HepG2 (cell line): ENCODE results near the gene PC.

Experiments
- BCL6 ChIP-seq: IDR thresholded peaks from 2 replicates; pipeline ENCODE4 v1.6.1; 2016; ENCODE audit warnings: missing genetic modification reagents, missing compliant biosample characterization
- LCORL ChIP-seq, 2 experiments: fragments of 450-650 bp in 1 of 2; sonication (generic) in 1 of 2; formaldehyde crosslinking in 1 of 2; IDR thresholded peaks; 2 replicates each; pipeline versions ENCODE4 v1.5.0 to v1.6.1; 2017 to 2020; ENCODE audit warnings: antibody characterized with exemption in 1 of 2, missing genetic modification reagents in 1 of 2
- MAZ ChIP-seq, 2 experiments: sonication (generic) in 1 of 2; formaldehyde crosslinking in 1 of 2; IDR thresholded peaks; 2 replicates each; pipeline versions ENCODE4 v1.5.0 to v1.6.1; 2012 to 2020; ENCODE audit warnings: low read depth in 2 of 2, mild to moderate bottlenecking in 2 of 2, borderline replicate concordance in 1 of 2, improper control_type of control experiment in 1 of 2, low read length in 1 of 2, missing genetic modification reagents in 1 of 2, moderate library complexity in 1 of 2
- ZBTB1 ChIP-seq: sonication (generic); formaldehyde crosslinking; IDR thresholded peaks from 2 replicates; pipeline ENCODE4 v1.4.0; 2020; ENCODE audit warnings: missing genetic modification reagents, borderline replicate concordance
- ZNF441 ChIP-seq: sonication (generic); formaldehyde crosslinking; IDR thresholded peaks from 2 replicates; pipeline ENCODE4 v1.7.0; 2021; ENCODE audit warnings: missing genetic modification reagents, borderline replicate concordance
- TF ChIP-seq, protein P1 (sequence below): sonication (generic); formaldehyde crosslinking; IDR thresholded peaks from 2 replicates; pipeline ENCODE4 v1.4.0; 2020; ENCODE audit warnings: missing genetic modification reagents

DNA sequence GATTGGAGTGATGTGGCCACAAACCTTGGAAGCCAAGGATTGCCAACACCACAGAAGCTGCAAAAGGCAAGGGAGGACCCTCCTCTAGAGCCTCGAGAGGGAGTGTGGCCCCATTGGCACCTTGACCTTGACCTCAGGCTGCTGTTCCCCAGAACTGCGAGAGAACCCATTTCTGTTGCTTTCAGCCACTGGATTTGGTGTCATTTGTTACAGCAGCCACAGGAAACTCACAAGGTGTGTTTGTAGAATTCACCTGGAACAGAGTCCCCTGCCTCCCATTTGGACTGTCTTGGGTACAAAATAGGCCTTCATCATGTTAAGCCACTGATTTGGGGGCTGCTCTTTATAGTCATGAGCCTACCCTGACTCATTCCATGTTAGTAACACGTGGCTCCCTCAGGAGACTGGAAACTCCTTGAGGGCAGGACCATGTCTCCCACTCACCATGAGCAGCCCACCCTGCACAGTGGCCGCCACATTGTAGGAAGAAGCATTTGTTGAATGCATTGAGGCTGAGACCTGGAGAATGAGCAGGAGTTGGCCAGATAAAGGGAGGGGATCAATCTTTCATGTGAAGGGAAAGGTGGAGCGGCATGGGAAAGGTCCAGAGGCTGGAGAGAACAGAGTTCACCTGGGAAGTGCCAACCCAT lies 25.2 kb upstream of the PC start:
- TF ChIP-seq, protein P1, sequence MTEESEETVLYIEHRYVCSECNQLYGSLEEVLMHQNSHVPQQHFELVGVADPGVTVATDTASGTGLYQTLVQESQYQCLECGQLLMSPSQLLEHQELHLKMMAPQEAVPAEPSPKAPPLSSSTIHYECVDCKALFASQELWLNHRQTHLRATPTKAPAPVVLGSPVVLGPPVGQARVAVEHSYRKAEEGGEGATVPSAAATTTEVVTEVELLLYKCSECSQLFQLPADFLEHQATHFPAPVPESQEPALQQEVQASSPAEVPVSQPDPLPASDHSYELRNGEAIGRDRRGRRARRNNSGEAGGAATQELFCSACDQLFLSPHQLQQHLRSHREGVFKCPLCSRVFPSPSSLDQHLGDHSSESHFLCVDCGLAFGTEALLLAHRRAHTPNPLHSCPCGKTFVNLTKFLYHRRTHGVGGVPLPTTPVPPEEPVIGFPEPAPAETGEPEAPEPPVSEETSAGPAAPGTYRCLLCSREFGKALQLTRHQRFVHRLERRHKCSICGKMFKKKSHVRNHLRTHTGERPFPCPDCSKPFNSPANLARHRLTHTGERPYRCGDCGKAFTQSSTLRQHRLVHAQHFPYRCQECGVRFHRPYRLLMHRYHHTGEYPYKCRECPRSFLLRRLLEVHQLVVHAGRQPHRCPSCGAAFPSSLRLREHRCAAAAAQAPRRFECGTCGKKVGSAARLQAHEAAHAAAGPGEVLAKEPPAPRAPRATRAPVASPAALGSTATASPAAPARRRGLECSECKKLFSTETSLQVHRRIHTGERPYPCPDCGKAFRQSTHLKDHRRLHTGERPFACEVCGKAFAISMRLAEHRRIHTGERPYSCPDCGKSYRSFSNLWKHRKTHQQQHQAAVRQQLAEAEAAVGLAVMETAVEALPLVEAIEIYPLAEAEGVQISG (CRISPR knock-in tag) = no peak
- TF ChIP-seq LCORL (IDR thresholded peaks at IDR 0.05) (no peak), LCORL (CRISPR knock-in tag; IDR thresholded peaks at IDR 0.05) (no peak), ZBTB1 (no peak), MAZ (IDR thresholded peaks at IDR 0.05; ENCODE audit: borderline replicate concordance, low read depth, low read length) (no peak), MAZ (CRISPR knock-in tag; IDR thresholded peaks at IDR 0.05; ENCODE audit: low read depth) (no peak), BCL6 (CRISPR knock-in tag) (no peak), ZNF441 (CRISPR knock-in tag) (no peak)
